ENCODE data around the gene UBE2I. TPM values are rescaled to one million over a fixed set of nuclear protein-coding genes. Genes with fewer than 3 reads are reported as not detected.
A peak's percentile ranks its signal among the peaks of the same experiment; 100 is the strongest.

Gene UBE2I
- total RNA-seq, 1 donor from 2014 or later: 143 TPM

GRCh38 chr16:1311212-1311737 is 1.8 kb downstream of the UBE2I start:
- peak overlapping the region; percentile 92 for H3K4me3 Mint-ChIP-seq (ENCODE audit: unreplicated experiment)
- no peaks in the 10 kb centered on the region for H3K27me3 Mint-ChIP-seq (ENCODE audit: low read depth, unreplicated experiment)
- peaks cover 6% of the 10 kb centered on the region for H3K4me1 Mint-ChIP-seq (ENCODE audit: low read depth, unreplicated experiment)
- no peaks in the 10 kb centered on the region for H3K27me3 ChIP-seq (ENCODE audit: insufficient read depth, low read length)
- TF ChIP-seq EZH2 (IDR thresholded peaks at IDR 0.05; ENCODE audit: insufficient read depth, low read length): no peak
- TF ChIP-seq, protein P1, sequence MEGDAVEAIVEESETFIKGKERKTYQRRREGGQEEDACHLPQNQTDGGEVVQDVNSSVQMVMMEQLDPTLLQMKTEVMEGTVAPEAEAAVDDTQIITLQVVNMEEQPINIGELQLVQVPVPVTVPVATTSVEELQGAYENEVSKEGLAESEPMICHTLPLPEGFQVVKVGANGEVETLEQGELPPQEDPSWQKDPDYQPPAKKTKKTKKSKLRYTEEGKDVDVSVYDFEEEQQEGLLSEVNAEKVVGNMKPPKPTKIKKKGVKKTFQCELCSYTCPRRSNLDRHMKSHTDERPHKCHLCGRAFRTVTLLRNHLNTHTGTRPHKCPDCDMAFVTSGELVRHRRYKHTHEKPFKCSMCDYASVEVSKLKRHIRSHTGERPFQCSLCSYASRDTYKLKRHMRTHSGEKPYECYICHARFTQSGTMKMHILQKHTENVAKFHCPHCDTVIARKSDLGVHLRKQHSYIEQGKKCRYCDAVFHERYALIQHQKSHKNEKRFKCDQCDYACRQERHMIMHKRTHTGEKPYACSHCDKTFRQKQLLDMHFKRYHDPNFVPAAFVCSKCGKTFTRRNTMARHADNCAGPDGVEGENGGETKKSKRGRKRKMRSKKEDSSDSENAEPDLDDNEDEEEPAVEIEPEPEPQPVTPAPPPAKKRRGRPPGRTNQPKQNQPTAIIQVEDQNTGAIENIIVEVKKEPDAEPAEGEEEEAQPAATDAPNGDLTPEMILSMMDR (IDR thresholded peaks at IDR 0.05; ENCODE audit: insufficient read depth, low read depth, low read length): no peak
- no peaks in the 10 kb centered on the region for H3K9me3 ChIP-seq (ENCODE audit: insufficient read depth, low read depth, low read length)
- peak overlapping the region; percentile 56 for H3K27ac ChIP-seq (ENCODE audit: low read depth, low read length)
- H3K27ac Mint-ChIP-seq (ENCODE audit: unreplicated experiment): peak overlapping the region; percentile 73
- peak overlapping the region; percentile 99 for H3K9ac ChIP-seq (ENCODE audit: low read length)
- peak overlapping the region; percentile 86 for H3K4me3 ChIP-seq (ENCODE audit: insufficient read depth, low read depth, low read length)
- FAIRE-seq (no peak), DNase-seq (ENCODE audit: low read depth) (no peak)
- peaks cover 5% of the 10 kb centered on the region for H3K36me3 ChIP-seq (ENCODE audit: insufficient read depth, low read length)
- peaks cover 24% of the 10 kb centered on the region for H3K4me1 ChIP-seq (ENCODE audit: insufficient read depth, low read length)
- H3K36me3 Mint-ChIP-seq (ENCODE audit: low read depth, unreplicated experiment): peaks cover 2% of the 10 kb centered on the region
- peak overlapping the region; percentile 100 for H3K4me2 ChIP-seq (ENCODE audit: low read length)
- peaks cover 65% of the 10 kb centered on the region for H3K79me2 ChIP-seq (ENCODE audit: insufficient read depth, low read length)
- H3K9me3 Mint-ChIP-seq (ENCODE audit: unreplicated experiment): no peaks in the 10 kb centered on the region
- peaks cover 62% of the 10 kb centered on the region for H4K20me1 ChIP-seq (ENCODE audit: insufficient read depth, low read length)
- no peak overlapping the region for H2AFZ ChIP-seq (ENCODE audit: low read depth, low read length)

DNA sequence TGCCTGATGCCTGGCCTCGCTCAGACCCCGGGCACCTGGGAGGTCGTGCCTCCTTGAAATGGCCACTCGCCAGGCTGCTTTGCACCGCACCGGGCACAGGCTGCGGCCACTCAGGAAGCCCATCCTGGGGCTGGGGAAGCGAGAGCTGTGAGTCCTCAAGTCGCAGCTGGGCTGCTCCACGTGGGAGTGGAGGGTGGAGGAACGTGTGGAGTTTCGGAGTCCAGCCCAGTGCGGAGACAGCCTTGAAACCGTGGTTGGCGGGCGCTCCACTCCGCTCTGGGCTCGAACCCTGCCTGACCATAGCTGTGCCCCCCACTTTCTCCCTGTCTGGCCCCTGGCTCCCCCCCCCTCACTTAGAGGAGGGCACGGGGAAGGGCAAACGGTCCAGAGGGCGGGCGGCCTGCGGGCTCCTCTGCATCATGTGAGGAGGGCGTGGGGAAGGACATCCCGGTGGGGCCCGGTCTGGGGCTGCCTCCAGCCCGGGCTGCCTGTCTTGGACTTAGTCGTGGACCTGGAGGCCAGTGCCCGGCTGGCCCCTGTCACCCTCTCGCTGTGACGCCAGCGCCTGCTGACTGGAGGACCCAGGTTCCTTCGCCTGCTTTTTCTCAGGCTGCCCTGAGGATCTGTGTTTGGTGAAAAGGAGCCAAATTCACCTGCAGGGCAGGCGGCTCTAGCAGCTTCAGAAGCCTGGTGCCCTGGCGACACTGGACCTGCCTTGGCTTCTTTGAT is 2.5 kb downstream of the UBE2I start:
- Histone ChIP-seq H3K27me3 (ENCODE audit: insufficient read depth, low read length) (no peaks in the 10 kb centered on the region), H3K36me3 (ENCODE audit: insufficient read depth, low read length) (peaks cover 11% of the 10 kb centered on the region), H3K79me2 (ENCODE audit: insufficient read depth, low read length) (peaks cover 71% of the 10 kb centered on the region), H3K27ac (ENCODE audit: low read depth, low read length) (no peak overlapping the region), H2AFZ (ENCODE audit: low read depth, low read length) (no peak overlapping the region), H3K4me1 (ENCODE audit: insufficient read depth, low read length) (peaks cover 24% of the 10 kb centered on the region), H3K9me3 (ENCODE audit: insufficient read depth, low read depth, low read length) (no peaks in the 10 kb centered on the region), H3K4me2 (ENCODE audit: low read length) (peak overlapping the region; percentile 100), H3K9ac (ENCODE audit: low read length) (peak overlapping the region; percentile 99), H4K20me1 (ENCODE audit: insufficient read depth, low read length) (peaks cover 68% of the 10 kb centered on the region), H3K4me3 (ENCODE audit: insufficient read depth, low read depth, low read length) (peak overlapping the region; percentile 86)
- TF ChIP-seq EZH2 (IDR thresholded peaks at IDR 0.05; ENCODE audit: insufficient read depth, low read length): no peak
- TF ChIP-seq, protein P1 (IDR thresholded peaks at IDR 0.05; ENCODE audit: insufficient read depth, low read depth, low read length): no peak
- Mint-ChIP-seq H3K9me3 (ENCODE audit: unreplicated experiment) (no peaks in the 10 kb centered on the region), H3K27me3 (ENCODE audit: low read depth, unreplicated experiment) (no peaks in the 10 kb centered on the region), H3K36me3 (ENCODE audit: low read depth, unreplicated experiment) (peaks cover 6% of the 10 kb centered on the region), H3K4me3 (ENCODE audit: unreplicated experiment) (peak overlapping the region; percentile 92), H3K4me1 (ENCODE audit: low read depth, unreplicated experiment) (peaks cover 6% of the 10 kb centered on the region), H3K27ac (ENCODE audit: unreplicated experiment) (no peak overlapping the region)
- FAIRE-seq (no peak), DNase-seq (ENCODE audit: low read depth) (no peak)

- peaks cover 16% of the 10 kb centered on the region for H3K36me3 ChIP-seq (ENCODE audit: insufficient read depth, low read length)
- peak overlapping the region; percentile 100 for H3K4me2 ChIP-seq (ENCODE audit: low read length)
- H3K4me3 ChIP-seq (ENCODE audit: insufficient read depth, low read depth, low read length): no peak overlapping the region
- H3K4me1 ChIP-seq (ENCODE audit: insufficient read depth, low read length): peaks cover 24% of the 10 kb centered on the region
- Mint-ChIP-seq H3K27me3 (ENCODE audit: low read depth, unreplicated experiment) (no peaks in the 10 kb centered on the region), H3K4me3 (ENCODE audit: unreplicated experiment) (no peak overlapping the region), H3K4me1 (ENCODE audit: low read depth, unreplicated experiment) (peaks cover 6% of the 10 kb centered on the region), H3K27ac (ENCODE audit: unreplicated experiment) (no peak overlapping the region), H3K9me3 (ENCODE audit: unreplicated experiment) (no peaks in the 10 kb centered on the region), H3K36me3 (ENCODE audit: low read depth, unreplicated experiment) (peaks cover 6% of the 10 kb centered on the region)
- DNase-seq (ENCODE audit: low read depth) (no peak), FAIRE-seq (no peak)
- no peaks in the 10 kb centered on the region for H3K9me3 ChIP-seq (ENCODE audit: insufficient read depth, low read depth, low read length)
- H3K79me2 ChIP-seq (ENCODE audit: insufficient read depth, low read length): peaks cover 77% of the 10 kb centered on the region
- H3K27me3 ChIP-seq (ENCODE audit: insufficient read depth, low read length): no peaks in the 10 kb centered on the region
- H3K27ac ChIP-seq (ENCODE audit: low read depth, low read length): no peak overlapping the region
- TF ChIP-seq EZH2 (IDR thresholded peaks at IDR 0.05; ENCODE audit: insufficient read depth, low read length): no peak
- TF ChIP-seq, protein P1 (IDR thresholded peaks at IDR 0.05; ENCODE audit: insufficient read depth, low read depth, low read length): no peak
- H4K20me1 ChIP-seq (ENCODE audit: insufficient read depth, low read length): peaks cover 72% of the 10 kb centered on the region
- H2AFZ ChIP-seq (ENCODE audit: low read depth, low read length): no peak overlapping the region
- H3K9ac ChIP-seq (ENCODE audit: low read length): peak overlapping the region; percentile 99
These were observed 3.0 kb downstream of the UBE2I start for GRCh38 chr16:1312467-1312816.
